HepG2 (cell line): ENCODE data around the gene SPAG4. TPM values are rescaled to one million over a fixed set of nuclear protein-coding genes. Genes with fewer than 3 reads are reported as not detected.

ENCODE experiments used
- CBX1 ChIP-seq: IDR thresholded peaks from one replicate; pipeline ENCODE4 v1.6.1; 2016; ENCODE audit warnings: antibody characterized with exemption, low read depth
- CREM ChIP-seq, 2 experiments: sonication (generic) in 1 of 2; formaldehyde crosslinking in 1 of 2; IDR thresholded peaks; 2 replicates each; pipeline versions ENCODE4 v1.4.0 to v1.6.1; 2016 to 2020; ENCODE audit warnings: antibody characterized with exemption in 1 of 2, mild to moderate bottlenecking in 1 of 2, missing genetic modification reagents in 1 of 2
- MNT ChIP-seq: fragments of 450-650 bp; IDR thresholded peaks from 2 replicates; pipeline ENCODE4 v1.6.1; 2016
- POLR2AphosphoS5 ChIP-seq: IDR thresholded peaks from 2 replicates; pipeline ENCODE4 v1.6.1; 2012; ENCODE audit warnings: low read depth, low read length
- RBAK ChIP-seq: sonication (generic); formaldehyde crosslinking; IDR thresholded peaks from 2 replicates; pipeline ENCODE4 v1.5.1; 2020; ENCODE audit warnings: mild to moderate bottlenecking, missing genetic modification reagents
- SMAD1 ChIP-seq: sonication (generic); formaldehyde crosslinking; IDR thresholded peaks from 2 replicates; pipeline ENCODE4 v1.4.0; 2020; ENCODE audit warnings: missing genetic modification reagents, low read depth, mild to moderate bottlenecking, borderline replicate concordance
- SMAD9 ChIP-seq: sonication (generic); formaldehyde crosslinking; IDR thresholded peaks from 2 replicates; pipeline ENCODE4 v1.5.1; 2020; ENCODE audit warnings: mild to moderate bottlenecking, missing genetic modification reagents
- ZFAT ChIP-seq: sonication (generic); formaldehyde crosslinking; conservative IDR thresholded peaks from 2 replicates; pipeline ENCODE4 v1.8.1; 2023; ENCODE audit warnings: missing genetic modification reagents, inconsistent platforms
- ZMAT3 ChIP-seq: sonication (generic); formaldehyde crosslinking; conservative IDR thresholded peaks from 2 replicates; pipeline ENCODE4 v1.7.0; 2021; ENCODE audit warnings: missing genetic modification reagents
- ZNF253 ChIP-seq: sonication (generic); formaldehyde crosslinking; IDR thresholded peaks from 2 replicates; pipeline ENCODE4 v1.8.0; 2022; ENCODE audit warnings: mild to moderate bottlenecking, missing genetic modification reagents, borderline replicate concordance
- ZNF282 ChIP-seq: fragments of 450-650 bp; IDR thresholded peaks from 2 replicates; pipeline ENCODE4 v1.6.1; 2018; ENCODE audit not compliant: partially characterized antibody
- ZNF441 ChIP-seq: sonication (generic); formaldehyde crosslinking; IDR thresholded peaks from 2 replicates; pipeline ENCODE4 v1.7.0; 2021; ENCODE audit warnings: missing genetic modification reagents, borderline replicate concordance
- ZNF615 ChIP-seq: sonication (generic); formaldehyde crosslinking; IDR thresholded peaks from 2 replicates; pipeline ENCODE4 v1.5.0; 2020; ENCODE audit warnings: mild to moderate bottlenecking, missing genetic modification reagents, borderline replicate concordance
- ZNF691 ChIP-seq: sonication (generic); formaldehyde crosslinking; IDR thresholded peaks from 2 replicates; pipeline ENCODE4 v1.4.0; 2020; ENCODE audit warnings: missing genetic modification reagents, low read depth, mild to moderate bottlenecking, borderline replicate concordance
- polyA plus RNA-seq, 8 experiments: library from polyadenylated mRNA; depleted of rRNA in 3 of 8; stranded (reverse) in 7 of 8; unstranded in 1 of 8; fragments of >200 nt; fragmentation: Illumina TruSeq in 4 of 8; extraction: Trizol in 4 of 8; gene quantifications; 2 replicates each; pipeline versions ENCODE4 v1.2.1 to v1.2.3, GENCODE V29; 2011 to 2016; ENCODE audit warnings: low read depth in 4 of 8, missing spikeins in 1 of 8, mixed read lengths in 1 of 8; ENCODE audit not compliant: insufficient read depth in 1 of 8
- total RNA-seq, 5 experiments: library from RNA; depleted of rRNA; stranded (reverse); fragments of >200 nt; fragmentation: Illumina TruSeq; extraction: Trizol; gene quantifications; 2 replicates each; pipeline ENCODE4 v1.2.3, GENCODE V29; 2016; ENCODE audit warnings: low read depth in 1 of 5
- TF ChIP-seq, protein P1 (sequence below): sonication (generic); formaldehyde crosslinking; IDR thresholded peaks from 2 replicates; pipeline ENCODE4 v1.9.0; 2021; ENCODE audit warnings: mild to moderate bottlenecking, missing genetic modification reagents
- TF ChIP-seq, protein P2 (sequence below): sonication (generic); formaldehyde crosslinking; IDR thresholded peaks from 2 replicates; pipeline ENCODE4 v1.5.0; 2020; ENCODE audit warnings: mild to moderate bottlenecking, missing genetic modification reagents

The SPAG4 gene
- total and polyA plus RNA-seq, 2 of the 13 experiments (the other 11 are each of a cell fraction or from before 2014, with no cell fraction given) = 5.8 to 137 TPM

DNA sequence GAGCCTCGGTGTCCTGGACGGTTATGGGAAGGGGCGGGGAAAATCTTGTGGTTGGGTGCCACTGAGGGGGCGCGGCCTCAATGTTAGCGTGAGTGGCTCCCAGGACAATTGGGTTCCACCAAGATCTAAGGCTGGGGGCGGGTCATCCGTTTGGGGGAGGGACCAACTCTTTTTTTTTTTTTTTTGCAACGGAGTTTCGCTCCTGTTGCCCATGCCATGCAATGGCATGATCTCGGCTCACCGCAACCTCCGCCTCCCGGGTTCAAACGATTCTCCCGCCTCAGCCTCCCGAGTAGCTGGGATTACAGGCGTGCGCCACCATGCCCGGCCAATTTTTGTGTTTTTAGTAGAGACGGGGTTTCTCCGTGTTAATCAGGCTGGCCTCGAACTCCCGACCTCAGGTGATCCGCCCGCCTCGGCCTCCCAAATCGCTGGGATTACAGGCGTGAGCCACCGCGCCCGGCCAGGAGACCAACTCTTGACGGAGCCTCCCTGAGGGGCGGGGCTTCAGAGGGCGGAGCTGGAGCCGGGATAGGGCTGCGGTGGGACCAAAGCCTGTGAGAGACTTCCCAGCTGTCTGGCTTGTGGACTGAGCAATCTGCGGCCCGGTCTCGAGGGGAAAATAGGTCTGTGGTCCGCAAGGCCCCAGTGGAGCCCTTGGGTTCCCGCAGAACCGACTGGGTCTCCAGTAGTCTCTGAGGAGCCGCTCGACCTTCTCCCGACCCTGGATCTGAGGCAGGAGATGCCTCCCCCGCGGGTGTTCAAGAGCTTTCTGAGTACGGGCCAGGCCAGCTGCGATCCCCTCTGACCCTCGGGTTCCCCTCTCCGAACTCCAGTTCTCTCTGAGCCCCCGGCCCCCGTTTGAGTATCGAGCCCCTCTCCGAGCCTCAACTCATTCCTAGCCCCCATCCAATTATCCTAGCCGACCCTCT lies 1.1 kb downstream of the SPAG4 start (continued):
- TF ChIP-seq, protein P1, sequence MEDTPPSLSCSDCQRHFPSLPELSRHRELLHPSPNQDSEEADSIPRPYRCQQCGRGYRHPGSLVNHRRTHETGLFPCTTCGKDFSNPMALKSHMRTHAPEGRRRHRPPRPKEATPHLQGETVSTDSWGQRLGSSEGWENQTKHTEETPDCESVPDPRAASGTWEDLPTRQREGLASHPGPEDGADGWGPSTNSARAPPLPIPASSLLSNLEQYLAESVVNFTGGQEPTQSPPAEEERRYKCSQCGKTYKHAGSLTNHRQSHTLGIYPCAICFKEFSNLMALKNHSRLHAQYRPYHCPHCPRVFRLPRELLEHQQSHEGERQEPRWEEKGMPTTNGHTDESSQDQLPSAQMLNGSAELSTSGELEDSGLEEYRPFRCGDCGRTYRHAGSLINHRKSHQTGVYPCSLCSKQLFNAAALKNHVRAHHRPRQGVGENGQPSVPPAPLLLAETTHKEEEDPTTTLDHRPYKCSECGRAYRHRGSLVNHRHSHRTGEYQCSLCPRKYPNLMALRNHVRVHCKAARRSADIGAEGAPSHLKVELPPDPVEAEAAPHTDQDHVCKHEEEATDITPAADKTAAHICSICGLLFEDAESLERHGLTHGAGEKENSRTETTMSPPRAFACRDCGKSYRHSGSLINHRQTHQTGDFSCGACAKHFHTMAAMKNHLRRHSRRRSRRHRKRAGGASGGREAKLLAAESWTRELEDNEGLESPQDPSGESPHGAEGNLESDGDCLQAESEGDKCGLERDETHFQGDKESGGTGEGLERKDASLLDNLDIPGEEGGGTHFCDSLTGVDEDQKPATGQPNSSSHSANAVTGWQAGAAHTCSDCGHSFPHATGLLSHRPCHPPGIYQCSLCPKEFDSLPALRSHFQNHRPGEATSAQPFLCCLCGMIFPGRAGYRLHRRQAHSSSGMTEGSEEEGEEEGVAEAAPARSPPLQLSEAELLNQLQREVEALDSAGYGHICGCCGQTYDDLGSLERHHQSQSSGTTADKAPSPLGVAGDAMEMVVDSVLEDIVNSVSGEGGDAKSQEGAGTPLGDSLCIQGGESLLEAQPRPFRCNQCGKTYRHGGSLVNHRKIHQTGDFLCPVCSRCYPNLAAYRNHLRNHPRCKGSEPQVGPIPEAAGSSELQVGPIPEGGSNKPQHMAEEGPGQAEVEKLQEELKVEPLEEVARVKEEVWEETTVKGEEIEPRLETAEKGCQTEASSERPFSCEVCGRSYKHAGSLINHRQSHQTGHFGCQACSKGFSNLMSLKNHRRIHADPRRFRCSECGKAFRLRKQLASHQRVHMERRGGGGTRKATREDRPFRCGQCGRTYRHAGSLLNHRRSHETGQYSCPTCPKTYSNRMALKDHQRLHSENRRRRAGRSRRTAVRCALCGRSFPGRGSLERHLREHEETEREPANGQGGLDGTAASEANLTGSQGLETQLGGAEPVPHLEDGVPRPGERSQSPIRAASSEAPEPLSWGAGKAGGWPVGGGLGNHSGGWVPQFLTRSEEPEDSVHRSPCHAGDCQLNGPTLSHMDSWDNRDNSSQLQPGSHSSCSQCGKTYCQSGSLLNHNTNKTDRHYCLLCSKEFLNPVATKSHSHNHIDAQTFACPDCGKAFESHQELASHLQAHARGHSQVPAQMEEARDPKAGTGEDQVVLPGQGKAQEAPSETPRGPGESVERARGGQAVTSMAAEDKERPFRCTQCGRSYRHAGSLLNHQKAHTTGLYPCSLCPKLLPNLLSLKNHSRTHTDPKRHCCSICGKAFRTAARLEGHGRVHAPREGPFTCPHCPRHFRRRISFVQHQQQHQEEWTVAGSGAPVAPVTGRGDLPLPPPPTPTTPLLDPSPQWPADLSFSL = no peak
- peak; percentile 22; the same call in 1 of the 2 replicates for TF ChIP-seq ZMAT3 (CRISPR knock-in tag)
- peak; percentile 9 for TF ChIP-seq MNT
- no peak for TF ChIP-seq ZNF282
- peak; percentile 96 for TF ChIP-seq POLR2AphosphoS5
- TF ChIP-seq CREM (IDR thresholded peaks at IDR 0.05) = peak; percentile 52
- no peak for TF ChIP-seq CREM (CRISPR knock-in tag; IDR thresholded peaks at IDR 0.05)
- peak; percentile 83; the same call in 1 of the 2 replicates for TF ChIP-seq ZNF441 (CRISPR knock-in tag)
- TF ChIP-seq, protein P2, sequence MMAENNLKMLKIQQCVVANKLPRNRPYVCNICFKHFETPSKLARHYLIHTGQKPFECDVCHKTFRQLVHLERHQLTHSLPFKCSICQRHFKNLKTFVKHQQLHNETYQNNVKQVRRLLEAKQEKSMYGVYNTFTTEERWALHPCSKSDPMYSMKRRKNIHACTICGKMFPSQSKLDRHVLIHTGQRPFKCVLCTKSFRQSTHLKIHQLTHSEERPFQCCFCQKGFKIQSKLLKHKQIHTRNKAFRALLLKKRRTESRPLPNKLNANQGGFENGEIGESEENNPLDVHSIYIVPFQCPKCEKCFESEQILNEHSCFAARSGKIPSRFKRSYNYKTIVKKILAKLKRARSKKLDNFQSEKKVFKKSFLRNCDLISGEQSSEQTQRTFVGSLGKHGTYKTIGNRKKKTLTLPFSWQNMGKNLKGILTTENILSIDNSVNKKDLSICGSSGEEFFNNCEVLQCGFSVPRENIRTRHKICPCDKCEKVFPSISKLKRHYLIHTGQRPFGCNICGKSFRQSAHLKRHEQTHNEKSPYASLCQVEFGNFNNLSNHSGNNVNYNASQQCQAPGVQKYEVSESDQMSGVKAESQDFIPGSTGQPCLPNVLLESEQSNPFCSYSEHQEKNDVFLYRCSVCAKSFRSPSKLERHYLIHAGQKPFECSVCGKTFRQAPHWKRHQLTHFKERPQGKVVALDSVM (CRISPR knock-in tag) = peak; percentile 84
- peak; percentile 93 for TF ChIP-seq SMAD1
- 0 out of 2 replicates have a peak, but pooled peaks have one; percentile 66 for TF ChIP-seq SMAD9 (CRISPR knock-in tag)
- no peak for TF ChIP-seq RBAK (CRISPR knock-in tag)
- no peak for TF ChIP-seq ZNF615
- no peak for TF ChIP-seq ZNF253 (CRISPR knock-in tag)
- TF ChIP-seq ZFAT = no peak; the same call in 1 of the 2 replicates
- peak; percentile 95 for TF ChIP-seq CBX1
- TF ChIP-seq ZNF691 = peak; percentile 78
